Measurements from ENCODE around the gene KRT2. TPM values are rescaled to one million over a fixed set of nuclear protein-coding genes. Genes with fewer than 3 reads are reported as not detected.

Gene KRT2
- total and polyA plus RNA-seq, 2 of the 4 experiments (the other 2 are of a cell fraction): not detected

DNA sequence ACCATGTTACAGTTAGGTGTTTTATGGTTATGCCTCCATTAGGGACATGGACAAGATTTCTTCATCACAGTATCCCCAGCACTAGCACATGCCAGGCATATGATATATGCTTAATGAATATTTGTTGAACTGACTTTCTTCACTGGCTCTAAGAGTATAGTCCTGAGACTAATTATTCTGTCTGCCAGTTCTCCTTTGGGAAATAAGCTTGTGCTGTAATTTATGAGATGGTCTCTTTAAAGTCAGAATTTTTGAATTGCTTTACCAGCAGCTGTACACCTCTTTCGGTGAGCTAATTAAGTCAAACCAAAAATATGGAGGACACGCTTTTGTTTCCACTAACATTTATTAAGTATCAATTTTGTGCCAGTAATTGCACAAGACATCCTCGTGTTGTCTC lies 45.9 kb downstream of the KRT2 start:
- CTCF ChIA-PET: no interaction called here
- POLR2A ChIA-PET (ENCODE audit: unreplicated experiment): no interaction called here
- no peak overlapping the region for H3K56ac ChIP-seq (ENCODE audit: extremely low read depth, insufficient read depth, low read length)

More for the DNA sequence above, 45.9 kb downstream of the KRT2 start:
- no peak overlapping the region for H3K4me2 ChIP-seq (ENCODE audit: low read depth, low read length)
- no peak overlapping the region for H3K23ac ChIP-seq (ENCODE audit: low read depth, low read length)
- ATAC-seq (ENCODE audit: low read depth): no peak
- no peak overlapping the region for H3K4ac ChIP-seq (ENCODE audit: low read depth, low read length)
- dilution Hi-C loops (cut with HindIII; ENCODE audit: low sequenced_read_pairs, unreplicated experiment) (no loop called here), intact Hi-C loops (cut with micrococcal nuclease) (no loop called here), in situ Hi-C loops (cut with MboI; ENCODE audit: low sequenced_read_pairs) (no loop called here)
- no peak overlapping the region for H4K8ac ChIP-seq (ENCODE audit: low read depth in 2 of 2, low read length in 2 of 2)
- H3K14ac ChIP-seq (replicated peaks; ENCODE audit: low read depth, low read length): no peak overlapping the region
- H2BK15ac ChIP-seq (ENCODE audit: low read depth, low read length): no peak overlapping the region
- no CpG with 5 or more reads among the region's 3 CpGs for WGBS, 2 experiments (ENCODE audit: extremely low coverage in 2 of 2, insufficient read length in 1 of 2)
- no peak overlapping the region for H3K18ac ChIP-seq (ENCODE audit: low read depth, low read length)
- no peaks in the 10 kb centered on the region for H3K36me3 ChIP-seq (ENCODE audit: control insufficient read depth, insufficient read depth, low read length)
- TF ChIP-seq BHLHE40 (IDR thresholded peaks at IDR 0.05; ENCODE audit: low read depth, low read length) (no peak), NFE2L2 (IDR thresholded peaks at IDR 0.05; ENCODE audit: low read depth, low read length) (no peak), CEBPB (IDR thresholded peaks at IDR 0.05; ENCODE audit: low read depth, low read length) (no peak)
- TF ChIP-seq, protein P1, sequence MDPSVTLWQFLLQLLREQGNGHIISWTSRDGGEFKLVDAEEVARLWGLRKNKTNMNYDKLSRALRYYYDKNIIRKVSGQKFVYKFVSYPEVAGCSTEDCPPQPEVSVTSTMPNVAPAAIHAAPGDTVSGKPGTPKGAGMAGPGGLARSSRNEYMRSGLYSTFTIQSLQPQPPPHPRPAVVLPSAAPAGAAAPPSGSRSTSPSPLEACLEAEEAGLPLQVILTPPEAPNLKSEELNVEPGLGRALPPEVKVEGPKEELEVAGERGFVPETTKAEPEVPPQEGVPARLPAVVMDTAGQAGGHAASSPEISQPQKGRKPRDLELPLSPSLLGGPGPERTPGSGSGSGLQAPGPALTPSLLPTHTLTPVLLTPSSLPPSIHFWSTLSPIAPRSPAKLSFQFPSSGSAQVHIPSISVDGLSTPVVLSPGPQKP (IDR thresholded peaks at IDR 0.05; ENCODE audit: borderline replicate concordance, low read depth, low read length): no peak
- TF ChIP-seq, protein P2, sequence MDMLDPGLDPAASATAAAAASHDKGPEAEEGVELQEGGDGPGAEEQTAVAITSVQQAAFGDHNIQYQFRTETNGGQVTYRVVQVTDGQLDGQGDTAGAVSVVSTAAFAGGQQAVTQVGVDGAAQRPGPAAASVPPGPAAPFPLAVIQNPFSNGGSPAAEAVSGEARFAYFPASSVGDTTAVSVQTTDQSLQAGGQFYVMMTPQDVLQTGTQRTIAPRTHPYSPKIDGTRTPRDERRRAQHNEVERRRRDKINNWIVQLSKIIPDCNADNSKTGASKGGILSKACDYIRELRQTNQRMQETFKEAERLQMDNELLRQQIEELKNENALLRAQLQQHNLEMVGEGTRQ (IDR thresholded peaks at IDR 0.05; ENCODE audit: low read depth, low read length): no peak
- H3K9ac ChIP-seq (ENCODE audit: low read depth, low read length): no peak overlapping the region
- H4K91ac ChIP-seq (ENCODE audit: insufficient read depth, low read depth, low read length): no peak overlapping the region
- no peak for DNase-seq
- H3K4me3 ChIP-seq (ENCODE audit: insufficient read depth, low read depth, low read length): no peak overlapping the region
- no peak overlapping the region for H2BK120ac ChIP-seq (ENCODE audit: low read depth, low read length)
- no TSS peak for BruUV-seq (replicated peaks)
- no peak overlapping the region for H2AK9ac ChIP-seq (replicated peaks; ENCODE audit: low read depth, low read length, poor library complexity)
- H3K9me3 ChIP-seq (ENCODE audit: control insufficient read depth, insufficient read depth, low read length): no peaks in the 10 kb centered on the region
- H2AK5ac ChIP-seq (ENCODE audit: low read depth, low read length): no peak overlapping the region
- peaks cover 41% of the 10 kb centered on the region for H3K27me3 ChIP-seq (ENCODE audit: control insufficient read depth, insufficient read depth, low read length)
- no peaks in the 10 kb centered on the region for H4K20me1 ChIP-seq (ENCODE audit: insufficient read depth, low read length)
- no peak overlapping the region for H2BK5ac ChIP-seq (ENCODE audit: low read depth, low read length, poor library complexity, severe bottlenecking)
- no peak overlapping the region for H2BK20ac ChIP-seq (ENCODE audit: low read depth, low read length)
- no peaks in the 10 kb centered on the region for H3K79me1 ChIP-seq (ENCODE audit: low read depth in 1 of 2, low read length in 2 of 2)
- H4K5ac ChIP-seq (ENCODE audit: low read depth, low read length): no peak overlapping the region
- no peaks in the 10 kb centered on the region for H3K4me1 ChIP-seq (ENCODE audit: control insufficient read depth, insufficient read depth, low read length)
- H3K9me1 ChIP-seq (ENCODE audit: insufficient read depth, low read length): no peaks in the 10 kb centered on the region
- no peak overlapping the region for H2AFZ ChIP-seq (replicated peaks; ENCODE audit: low read length, poor library complexity)
- no peak overlapping the region for H3K27ac ChIP-seq (ENCODE audit: insufficient read depth, low read length)

Measured in IMR-90 (cell line).